AG04449 (cell line): Measurements from ENCODE around the gene MCTP1.

Source experiments
- CTCF ChIA-PET: fragments of 350-600 bp; formaldehyde crosslinking; extraction: SDS; loops from one replicate; lab custom pipeline; 2021; ENCODE audit warnings: antibody characterized with exemption; lab: Yijun Ruan, JAX
- POLR2A ChIA-PET: fragments of 400-600, 350-600 bp; formaldehyde crosslinking; extraction: SDS; loops from one replicate; lab custom pipeline; 2020; ENCODE audit warnings: antibody characterized with exemption, inconsistent platforms; lab: Yijun Ruan, JAX
- DNase-seq: peaks from one replicate; pipeline ENCODE4 v3.0.0-alpha.2; 2010; ENCODE audit warnings: low read depth, low spot score
- H3K4me3 ChIP-seq: 2 replicates; pipeline ENCODE4 v1.5.1; 2011; ENCODE audit warnings: low read depth, mild to moderate bottlenecking, control low read depth, low read length
- TF ChIP-seq, protein P1 (sequence below): IDR thresholded peaks from one replicate; pipeline ENCODE4 v1.5.1; 2011; ENCODE audit warnings: mild to moderate bottlenecking, moderate library complexity, low read length, control low read depth, inconsistent platforms; ENCODE audit not compliant: insufficient read depth; ENCODE audit errors: missing control alignments

Gene MCTP1

DNA sequence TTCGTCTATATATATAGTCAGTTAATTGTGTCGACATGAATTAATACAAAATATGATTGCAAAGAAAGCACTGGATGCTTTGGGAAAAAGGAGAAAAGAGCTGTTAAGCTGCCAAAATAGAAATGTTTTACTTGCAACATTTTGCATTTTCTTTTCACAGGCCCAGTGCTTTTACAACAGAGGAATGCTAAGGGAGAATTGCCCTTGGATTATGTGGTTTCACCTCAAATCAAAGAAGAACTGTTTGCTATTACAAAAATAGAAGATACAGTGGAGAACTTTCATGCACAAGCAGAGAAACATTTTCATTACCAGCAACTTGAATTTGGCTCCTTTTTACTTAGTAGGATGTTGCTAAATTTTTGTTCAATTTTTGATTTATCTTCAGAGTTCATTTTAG lies 590.2 kb downstream of the MCTP1 start:
- no peak overlapping the region for H3K4me3 ChIP-seq
- DNase-seq, result no peak
- CTCF ChIA-PET, result no interaction called here
- POLR2A ChIA-PET, result no interaction called here
- TF ChIP-seq, protein P1, sequence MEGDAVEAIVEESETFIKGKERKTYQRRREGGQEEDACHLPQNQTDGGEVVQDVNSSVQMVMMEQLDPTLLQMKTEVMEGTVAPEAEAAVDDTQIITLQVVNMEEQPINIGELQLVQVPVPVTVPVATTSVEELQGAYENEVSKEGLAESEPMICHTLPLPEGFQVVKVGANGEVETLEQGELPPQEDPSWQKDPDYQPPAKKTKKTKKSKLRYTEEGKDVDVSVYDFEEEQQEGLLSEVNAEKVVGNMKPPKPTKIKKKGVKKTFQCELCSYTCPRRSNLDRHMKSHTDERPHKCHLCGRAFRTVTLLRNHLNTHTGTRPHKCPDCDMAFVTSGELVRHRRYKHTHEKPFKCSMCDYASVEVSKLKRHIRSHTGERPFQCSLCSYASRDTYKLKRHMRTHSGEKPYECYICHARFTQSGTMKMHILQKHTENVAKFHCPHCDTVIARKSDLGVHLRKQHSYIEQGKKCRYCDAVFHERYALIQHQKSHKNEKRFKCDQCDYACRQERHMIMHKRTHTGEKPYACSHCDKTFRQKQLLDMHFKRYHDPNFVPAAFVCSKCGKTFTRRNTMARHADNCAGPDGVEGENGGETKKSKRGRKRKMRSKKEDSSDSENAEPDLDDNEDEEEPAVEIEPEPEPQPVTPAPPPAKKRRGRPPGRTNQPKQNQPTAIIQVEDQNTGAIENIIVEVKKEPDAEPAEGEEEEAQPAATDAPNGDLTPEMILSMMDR, result no peak

GRCh38 chr5:94693845-94694370 lies 591.0 kb downstream of the MCTP1 start:
- no peak for DNase-seq
- POLR2A ChIA-PET, result no interaction called here

DNA sequence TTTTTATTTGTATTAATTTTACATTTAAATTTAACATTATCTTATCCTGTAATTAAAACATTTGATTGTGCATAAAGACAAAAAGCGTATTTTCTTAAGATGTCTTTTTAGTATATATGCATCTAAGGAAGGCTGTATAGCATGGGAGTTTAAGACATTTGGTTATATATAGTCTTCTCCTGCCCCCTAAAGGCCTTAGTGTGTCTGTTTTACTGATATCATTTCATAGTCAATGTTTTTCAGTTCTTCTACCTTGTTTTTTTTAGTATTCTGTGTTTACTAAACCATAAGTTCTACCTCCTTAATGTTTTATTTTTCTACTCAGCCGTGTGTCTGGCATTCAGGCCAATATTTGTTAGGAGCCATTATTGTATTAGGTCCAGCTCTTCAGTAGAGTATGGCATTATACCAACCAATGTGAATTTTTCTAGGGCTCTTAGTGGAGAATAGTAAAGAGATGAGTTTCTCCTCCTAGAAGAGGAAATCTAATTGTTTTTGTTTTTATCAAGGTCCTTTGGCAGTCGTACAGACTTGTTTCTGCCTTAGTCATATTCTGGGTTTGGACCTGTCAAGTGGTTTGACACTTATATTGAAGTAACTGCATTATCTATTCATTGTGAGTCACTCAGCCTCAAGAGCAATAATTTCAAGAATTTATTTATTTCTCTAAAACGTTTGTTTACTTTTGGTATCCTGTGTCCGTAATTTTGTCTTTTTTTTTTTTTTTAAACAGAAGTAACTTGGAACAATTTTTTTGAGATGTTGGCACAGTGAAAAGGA lies 591.7 kb downstream of the MCTP1 start:
- H3K4me3 ChIP-seq, result no peak overlapping the region

More at GRCh38 chr5:94693845-94694370, 591.0 kb downstream of the MCTP1 start:
- no peak overlapping the region for H3K4me3 ChIP-seq
- TF ChIP-seq, protein P1, result no peak
- CTCF ChIA-PET, result interaction anchor here (1.4 to 1.6 kb wide), 2 partner anchors 169 to 177 kb away, joined by 3 to 5 read pairs; no protein-coding TSS in a partner anchor

GRCh38 chr5:94692581-94692980 lies 592.3 kb downstream of the MCTP1 start:
- H3K4me3 ChIP-seq, result no peak overlapping the region
- no peak for DNase-seq
- POLR2A ChIA-PET, result no interaction called here
- TF ChIP-seq, protein P1, result no peak
- CTCF ChIA-PET, result interaction anchor here (0.8 to 1.6 kb wide), 9 partner anchors 10 to 1085 kb away, joined by 3 to 5 read pairs (median 3); no protein-coding TSS in a partner anchor

More for the DNA sequence above, 591.7 kb downstream of the MCTP1 start:
- DNase-seq, result peak; percentile 70
- ChIA-PET POLR2A (no interaction called here), CTCF (interaction anchor here (0.8 to 1.6 kb wide), 9 partner anchors 11 to 1085 kb away, joined by 3 to 5 read pairs (median 3); no protein-coding TSS in a partner anchor)
- TF ChIP-seq, protein P1, result no peak

DNA sequence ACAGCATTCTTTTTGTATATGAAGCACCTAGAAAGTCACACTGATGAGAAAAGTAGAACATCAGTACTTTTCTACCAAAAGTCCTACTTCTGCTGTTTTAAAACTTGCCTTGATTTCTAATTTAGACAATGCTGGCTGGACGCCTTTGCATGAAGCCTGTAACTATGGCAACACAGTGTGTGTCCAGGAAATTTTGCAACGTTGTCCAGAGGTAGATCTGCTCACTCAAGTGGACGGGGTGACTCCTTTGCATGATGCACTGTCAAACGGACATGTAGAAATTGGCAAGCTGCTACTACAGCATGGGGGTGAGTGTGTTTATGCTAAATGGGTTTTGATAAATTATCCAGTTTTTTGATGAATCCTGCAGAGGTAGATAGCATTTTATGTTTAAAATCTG lies 592.9 kb downstream of the MCTP1 start:
- ChIA-PET POLR2A (no interaction called here), CTCF (interaction anchor here (0.8 to 1.6 kb wide), 2 partner anchors 167 to 1080 kb away, joined by 3 to 5 read pairs; no protein-coding TSS in a partner anchor)
- DNase-seq, result no peak
- TF ChIP-seq, protein P1, result no peak
- no peak overlapping the region for H3K4me3 ChIP-seq

GRCh38 chr5:94691291-94691690 lies 593.6 kb downstream of the MCTP1 start:
- CTCF ChIA-PET, result no interaction called here
- TF ChIP-seq, protein P1, result no peak
- POLR2A ChIA-PET, result no interaction called here

More at GRCh38 chr5:94691291-94691690, 593.6 kb downstream of the MCTP1 start:
- H3K4me3 ChIP-seq, result no peak overlapping the region
- DNase-seq, result no peak
